ENCODE measurements around the gene CCSER1. TPM values are rescaled to one million over a fixed set of nuclear protein-coding genes. Genes with fewer than 3 reads are reported as not detected.

Gene CCSER1
- total RNA-seq, 1 donor from 2014 or later = 11.9 TPM

DNA sequence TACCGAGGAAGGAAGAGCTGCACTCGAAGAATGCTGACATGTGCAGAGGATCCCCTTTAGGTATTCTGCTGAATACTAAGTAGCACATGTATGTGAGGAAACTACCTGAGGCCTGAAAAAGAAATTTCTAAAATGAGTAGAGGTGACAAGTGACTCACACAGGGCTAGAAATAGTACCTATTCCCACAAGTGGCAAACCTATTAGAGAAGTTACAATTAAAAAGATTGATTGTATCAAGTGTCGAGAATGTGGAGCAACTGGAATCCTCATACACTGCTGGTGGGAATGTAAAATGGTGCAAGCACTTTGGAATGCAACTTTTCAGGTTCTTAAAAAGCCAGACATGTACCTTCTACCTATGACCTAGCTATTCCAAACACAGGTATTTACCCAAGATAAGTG lies 47.4 kb downstream of the CCSER1 start:
- TF ChIP-seq, protein P1, sequence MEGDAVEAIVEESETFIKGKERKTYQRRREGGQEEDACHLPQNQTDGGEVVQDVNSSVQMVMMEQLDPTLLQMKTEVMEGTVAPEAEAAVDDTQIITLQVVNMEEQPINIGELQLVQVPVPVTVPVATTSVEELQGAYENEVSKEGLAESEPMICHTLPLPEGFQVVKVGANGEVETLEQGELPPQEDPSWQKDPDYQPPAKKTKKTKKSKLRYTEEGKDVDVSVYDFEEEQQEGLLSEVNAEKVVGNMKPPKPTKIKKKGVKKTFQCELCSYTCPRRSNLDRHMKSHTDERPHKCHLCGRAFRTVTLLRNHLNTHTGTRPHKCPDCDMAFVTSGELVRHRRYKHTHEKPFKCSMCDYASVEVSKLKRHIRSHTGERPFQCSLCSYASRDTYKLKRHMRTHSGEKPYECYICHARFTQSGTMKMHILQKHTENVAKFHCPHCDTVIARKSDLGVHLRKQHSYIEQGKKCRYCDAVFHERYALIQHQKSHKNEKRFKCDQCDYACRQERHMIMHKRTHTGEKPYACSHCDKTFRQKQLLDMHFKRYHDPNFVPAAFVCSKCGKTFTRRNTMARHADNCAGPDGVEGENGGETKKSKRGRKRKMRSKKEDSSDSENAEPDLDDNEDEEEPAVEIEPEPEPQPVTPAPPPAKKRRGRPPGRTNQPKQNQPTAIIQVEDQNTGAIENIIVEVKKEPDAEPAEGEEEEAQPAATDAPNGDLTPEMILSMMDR (conservative IDR thresholded peaks at IDR 0.05) = no peak
- H3K9me3 Mint-ChIP-seq = peaks cover 5% of the 10 kb centered on the region
- peaks cover 6% of the 10 kb centered on the region for H3K36me3 Mint-ChIP-seq (ENCODE audit: low read depth)
- H3K27ac Mint-ChIP-seq (ENCODE audit: unreplicated experiment) = no peak overlapping the region
- peaks cover 12% of the 10 kb centered on the region for H3K4me1 Mint-ChIP-seq
- DNase-seq (ENCODE audit: low read depth, low spot score) = no peak
- H3K4me3 Mint-ChIP-seq = no peak overlapping the region
- H3K27me3 Mint-ChIP-seq (ENCODE audit: low read depth) = no peaks in the 10 kb centered on the region

DNA sequence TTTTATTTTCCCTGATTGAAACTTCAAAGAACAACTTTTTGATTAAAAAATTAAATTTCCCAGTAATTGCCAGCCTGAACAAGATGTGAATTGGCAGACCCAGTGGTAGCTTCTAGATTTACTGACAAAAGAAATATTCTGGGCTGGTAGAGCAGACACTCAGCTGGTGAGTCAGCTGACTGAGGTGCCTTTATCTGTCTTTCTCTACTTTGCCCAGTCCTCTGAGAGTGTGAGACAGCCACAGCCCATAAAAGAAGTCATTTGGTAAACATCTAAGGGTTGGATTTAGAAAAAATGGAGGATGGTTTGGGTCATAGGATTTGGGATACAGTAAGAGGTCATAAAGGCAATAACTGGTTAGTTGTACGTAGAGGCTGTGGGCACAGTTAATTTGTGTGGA lies 54.5 kb downstream of the CCSER1 start:
- no peak for DNase-seq (ENCODE audit: low read depth, low spot score)
- Mint-ChIP-seq H3K27ac (ENCODE audit: unreplicated experiment) (no peak overlapping the region), H3K27me3 (ENCODE audit: low read depth) (no peaks in the 10 kb centered on the region), H3K4me3 (no peak overlapping the region), H3K4me1 (no peaks in the 10 kb centered on the region), H3K36me3 (ENCODE audit: low read depth) (no peaks in the 10 kb centered on the region), H3K9me3 (no peaks in the 10 kb centered on the region)
- TF ChIP-seq, protein P1 (conservative IDR thresholded peaks at IDR 0.05) = no peak

DNA sequence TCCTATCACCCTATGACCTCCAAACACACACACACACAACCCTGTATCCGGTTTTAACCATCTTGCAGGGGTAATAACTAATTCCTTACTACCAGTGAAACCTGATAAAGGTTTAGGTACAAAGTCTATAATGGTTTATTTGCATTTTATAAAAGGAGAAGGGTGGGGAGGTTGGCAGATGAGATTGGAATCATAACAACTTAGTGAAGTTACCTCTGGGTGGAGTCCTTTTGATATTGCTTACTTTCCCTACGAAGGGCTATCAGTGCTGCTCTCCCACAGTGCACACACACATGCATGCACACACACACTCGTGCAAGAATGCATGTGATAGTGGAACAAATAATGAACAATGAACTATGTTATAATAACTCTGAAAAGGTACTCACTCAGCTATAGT lies 56.1 kb downstream of the CCSER1 start:
- TF ChIP-seq, protein P1 (conservative IDR thresholded peaks at IDR 0.05) = no peak
- Mint-ChIP-seq H3K4me1 (no peaks in the 10 kb centered on the region), H3K9me3 (no peaks in the 10 kb centered on the region), H3K36me3 (ENCODE audit: low read depth) (no peaks in the 10 kb centered on the region), H3K4me3 (no peak overlapping the region), H3K27ac (ENCODE audit: unreplicated experiment) (no peak overlapping the region), H3K27me3 (ENCODE audit: low read depth) (no peaks in the 10 kb centered on the region)
- DNase-seq (ENCODE audit: low read depth, low spot score) = no peak

DNA sequence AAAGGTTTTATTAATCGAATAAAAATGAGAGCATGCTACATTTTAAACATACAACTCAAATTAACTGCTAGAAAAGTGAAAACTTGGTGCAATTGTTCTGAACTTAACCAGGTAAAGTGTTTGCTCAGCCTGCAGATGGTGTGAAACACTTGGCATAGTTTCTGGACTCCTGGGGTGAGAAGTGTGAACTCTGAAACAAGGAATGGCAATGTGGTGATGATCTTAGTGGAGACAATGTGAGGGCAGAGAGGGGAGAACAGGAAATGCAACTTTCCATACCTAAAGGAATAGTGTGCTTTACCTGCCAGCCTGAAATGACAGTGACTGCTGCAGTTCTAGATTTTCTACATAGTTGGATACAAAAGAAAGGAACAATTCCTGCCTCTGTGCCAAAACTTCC lies 57.4 kb downstream of the CCSER1 start:
- TF ChIP-seq, protein P1 (conservative IDR thresholded peaks at IDR 0.05) = no peak
- H3K4me1 Mint-ChIP-seq = peaks cover 7% of the 10 kb centered on the region
- no peak overlapping the region for H3K4me3 Mint-ChIP-seq
- no peak overlapping the region for H3K27ac Mint-ChIP-seq (ENCODE audit: unreplicated experiment)
- H3K27me3 Mint-ChIP-seq (ENCODE audit: low read depth) = no peaks in the 10 kb centered on the region
- no peaks in the 10 kb centered on the region for H3K9me3 Mint-ChIP-seq
- H3K36me3 Mint-ChIP-seq (ENCODE audit: low read depth) = no peaks in the 10 kb centered on the region
- no peak for DNase-seq (ENCODE audit: low read depth, low spot score)

DNA sequence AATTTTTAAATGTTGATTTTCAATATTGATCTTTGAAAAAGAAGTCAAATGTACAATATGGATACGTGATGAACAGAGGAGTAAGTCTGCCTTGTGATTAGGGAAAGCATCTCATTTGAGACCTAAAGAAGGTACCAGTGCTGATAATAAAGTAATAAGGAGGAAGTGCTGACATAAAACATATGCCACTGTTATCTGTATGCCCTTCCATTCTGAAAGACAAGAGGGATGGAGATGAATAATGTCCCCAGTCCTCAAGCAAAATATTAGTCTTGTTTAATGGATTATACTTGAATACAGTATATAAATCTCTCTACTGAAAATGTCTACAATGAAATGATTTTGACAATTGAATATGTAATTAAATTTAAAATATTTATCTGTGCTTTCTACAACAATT lies 58.2 kb downstream of the CCSER1 start:
- Mint-ChIP-seq H3K27me3 (ENCODE audit: low read depth) (no peaks in the 10 kb centered on the region), H3K27ac (ENCODE audit: unreplicated experiment) (no peak overlapping the region), H3K9me3 (no peaks in the 10 kb centered on the region), H3K36me3 (ENCODE audit: low read depth) (no peaks in the 10 kb centered on the region), H3K4me1 (peaks cover 16% of the 10 kb centered on the region), H3K4me3 (no peak overlapping the region)
- TF ChIP-seq, protein P1 (conservative IDR thresholded peaks at IDR 0.05) = no peak
- DNase-seq (ENCODE audit: low read depth, low spot score) = no peak

DNA sequence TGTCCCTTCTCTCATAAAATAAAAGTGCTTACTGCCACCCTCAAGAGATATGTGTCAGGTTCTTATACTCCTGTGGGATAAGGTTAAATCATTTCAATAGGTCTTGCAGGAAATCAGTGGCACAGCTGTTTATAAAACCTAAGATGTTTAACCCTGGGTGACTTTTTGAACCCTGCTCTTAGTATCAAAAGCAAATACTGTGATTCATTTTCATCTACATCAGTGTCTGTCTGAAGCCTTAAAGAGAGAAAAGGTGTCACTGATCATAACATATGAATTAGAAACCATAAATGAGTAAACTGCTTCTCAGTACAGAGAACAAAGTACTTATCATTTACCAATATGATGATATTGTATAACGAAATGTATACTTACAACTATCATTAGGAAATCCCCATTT lies 59.0 kb downstream of the CCSER1 start:
- H3K9me3 Mint-ChIP-seq = no peaks in the 10 kb centered on the region
- TF ChIP-seq, protein P1 (conservative IDR thresholded peaks at IDR 0.05) = no peak
- H3K36me3 Mint-ChIP-seq (ENCODE audit: low read depth) = no peaks in the 10 kb centered on the region
- no peak overlapping the region for H3K4me3 Mint-ChIP-seq
- no peaks in the 10 kb centered on the region for H3K27me3 Mint-ChIP-seq (ENCODE audit: low read depth)
- no peak overlapping the region for H3K27ac Mint-ChIP-seq (ENCODE audit: unreplicated experiment)
- DNase-seq (ENCODE audit: low read depth, low spot score) = no peak
- H3K4me1 Mint-ChIP-seq = peaks cover 16% of the 10 kb centered on the region
